ENCODE measurements around the gene SUMO2. TPM values are rescaled to one million over a fixed set of nuclear protein-coding genes. Genes with fewer than 3 reads are reported as not detected.

The SUMO2 gene
- total and polyA plus RNA-seq, 9 of the 15 experiments (the other 6 are each of a cell fraction or from before 2014, with no cell fraction given): 157 to 733 (median 419) TPM

GRCh38 chr17:75205037-75205792 is 22.5 kb upstream of the SUMO2 start, which contains the start of gene NUP85 (continued):
- TF ChIP-seq ZBTB11 (CRISPR knock-in tag; IDR thresholded peaks at IDR 0.05): 0 out of 6 replicates have a peak, but pooled peaks of 1 of the 3 experiments have one; percentile 45
- TF ChIP-seq BCL6 (CRISPR knock-in tag; IDR thresholded peaks at IDR 0.05): no peak
- TF ChIP-seq TFE3 (CRISPR knock-in tag; IDR thresholded peaks at IDR 0.05): no peak
- no peak for TF ChIP-seq HNRNPH1 (optimal IDR thresholded peaks at IDR 0.05; ENCODE audit: low read depth, low read length)
- TF ChIP-seq MTA3 (IDR thresholded peaks at IDR 0.05; ENCODE audit: borderline replicate concordance): no peak; the same call in 1 of the 2 replicates
- peak; percentile 94 for TF ChIP-seq POLR2H (tag; IDR thresholded peaks at IDR 0.05; ENCODE audit: low read depth)
- TF ChIP-seq HDGF (IDR thresholded peaks at IDR 0.05): no peak
- no peak; the same call in 1 of the 2 replicates for TF ChIP-seq ZBTB12 (CRISPR knock-in tag; IDR thresholded peaks at IDR 0.05)
- no peak for TF ChIP-seq HNRNPUL1 (IDR thresholded peaks at IDR 0.05; ENCODE audit: low read length)
- TF ChIP-seq ZFP30 (CRISPR knock-in tag; IDR thresholded peaks at IDR 0.05; ENCODE audit: borderline replicate concordance): no peak
- peak; percentile 39; the same call in 1 of the 2 replicates for TF ChIP-seq GATAD2A (IDR thresholded peaks at IDR 0.05)
- TF ChIP-seq SIRT6 (IDR thresholded peaks at IDR 0.05; ENCODE audit: low read depth, low read length): no peak
- peak in 1 of 2 experiments; percentile 14; a peak in 1 of 4 replicates for TF ChIP-seq MLLT1 (IDR thresholded peaks at IDR 0.05)
- no peak for TF ChIP-seq ZC3H8 (IDR thresholded peaks at IDR 0.05)
- TF ChIP-seq CREB5 (CRISPR knock-in tag; IDR thresholded peaks at IDR 0.05): no peak
- no peak for TF ChIP-seq GABPA (tag; conservative IDR thresholded peaks at IDR 0.05; ENCODE audit: low read depth)

Data from K562 (cell line).